HG02884 (cell line): ENCODE measurements around the gene FAR1.
A peak's percentile ranks its signal among the peaks of the same experiment; 100 is the strongest.
"Not testable (repeated sequence)": the region's sequence is repeated elsewhere in the genome, so short reads cannot be mapped to it uniquely, and the experiment has no call there.

Source experiments
- ATAC-seq: cut with Tn5 transposase; IDR thresholded peaks from one replicate; pipeline ENCODE4 v1.9.1; 2021; ENCODE audit warnings: mild to moderate bottlenecking, moderate library complexity; ENCODE audit not compliant: unreplicated experiment

The FAR1 gene, protein sequence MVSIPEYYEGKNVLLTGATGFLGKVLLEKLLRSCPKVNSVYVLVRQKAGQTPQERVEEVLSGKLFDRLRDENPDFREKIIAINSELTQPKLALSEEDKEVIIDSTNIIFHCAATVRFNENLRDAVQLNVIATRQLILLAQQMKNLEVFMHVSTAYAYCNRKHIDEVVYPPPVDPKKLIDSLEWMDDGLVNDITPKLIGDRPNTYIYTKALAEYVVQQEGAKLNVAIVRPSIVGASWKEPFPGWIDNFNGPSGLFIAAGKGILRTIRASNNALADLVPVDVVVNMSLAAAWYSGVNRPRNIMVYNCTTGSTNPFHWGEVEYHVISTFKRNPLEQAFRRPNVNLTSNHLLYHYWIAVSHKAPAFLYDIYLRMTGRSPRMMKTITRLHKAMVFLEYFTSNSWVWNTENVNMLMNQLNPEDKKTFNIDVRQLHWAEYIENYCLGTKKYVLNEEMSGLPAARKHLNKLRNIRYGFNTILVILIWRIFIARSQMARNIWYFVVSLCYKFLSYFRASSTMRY

DNA sequence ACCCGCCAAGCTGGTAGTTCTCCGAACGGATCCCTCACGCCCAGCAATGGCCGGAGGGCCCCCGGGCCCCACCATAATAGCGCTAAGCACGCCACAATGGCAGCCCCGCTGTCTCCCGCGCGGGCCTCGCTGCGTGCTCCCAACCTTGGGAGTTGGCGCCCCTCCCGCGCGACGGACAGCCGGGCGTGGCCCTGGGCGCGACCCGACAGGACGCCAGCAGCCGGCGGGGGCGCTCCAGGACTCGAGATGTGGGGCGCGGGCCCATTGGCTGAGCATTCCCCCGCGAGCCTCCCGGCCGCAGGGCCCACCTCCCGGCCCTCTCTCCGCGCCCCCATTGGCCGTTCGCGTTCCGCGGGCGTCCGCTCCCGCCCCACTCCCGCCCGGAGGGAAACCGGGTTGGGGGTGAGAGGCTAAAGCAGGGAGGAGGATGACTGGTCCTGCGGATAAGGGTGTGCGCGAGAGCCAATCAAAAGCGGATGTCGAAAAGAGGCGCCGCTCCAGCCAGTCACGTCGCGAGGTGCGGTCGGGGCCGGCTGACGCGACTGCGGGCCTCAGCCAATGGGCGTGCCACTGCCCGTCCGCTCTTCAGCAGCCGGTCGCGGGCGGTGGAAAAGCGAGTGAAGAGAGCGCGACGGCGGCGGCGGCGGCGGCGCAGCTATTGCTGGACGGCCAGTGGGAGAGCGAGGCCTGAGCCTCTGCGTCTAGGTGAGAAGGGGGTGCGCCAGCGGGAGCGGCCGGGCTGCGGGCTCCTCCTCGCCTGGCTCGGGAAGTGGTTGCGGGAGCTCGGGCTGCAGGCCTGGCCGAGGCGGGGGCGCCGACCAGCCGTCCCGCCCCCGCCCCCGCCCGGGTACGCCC is at the start of gene FAR1:
Gene FAR1, plus strand, starts transcription at position 567 of the 855 bp plus-strand sequence. CDS start 26,098 bp downstream, outside the sequence.
- ATAC-seq = peak; percentile 89

DNA sequence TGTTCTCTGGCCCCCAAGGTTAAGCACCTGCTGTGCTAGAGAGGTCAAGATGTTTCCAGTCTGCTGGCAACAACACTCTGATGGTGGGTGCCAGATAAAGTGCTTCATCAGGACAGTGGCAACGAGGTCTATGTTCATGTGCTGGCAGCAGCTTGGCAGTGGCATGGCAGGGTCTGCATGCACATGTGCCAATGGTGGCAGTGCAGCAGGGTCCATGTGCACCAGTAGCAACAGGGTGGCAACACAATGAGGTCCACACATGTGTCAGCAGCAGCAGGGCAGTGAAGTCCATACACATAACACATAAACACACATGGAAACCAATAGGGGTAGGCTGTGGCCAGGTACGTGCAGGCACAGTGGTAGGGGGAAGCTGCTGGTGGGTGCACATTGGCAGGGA is 48.4 kb upstream of the FAR1 start:
- ATAC-seq = no peak

DNA sequence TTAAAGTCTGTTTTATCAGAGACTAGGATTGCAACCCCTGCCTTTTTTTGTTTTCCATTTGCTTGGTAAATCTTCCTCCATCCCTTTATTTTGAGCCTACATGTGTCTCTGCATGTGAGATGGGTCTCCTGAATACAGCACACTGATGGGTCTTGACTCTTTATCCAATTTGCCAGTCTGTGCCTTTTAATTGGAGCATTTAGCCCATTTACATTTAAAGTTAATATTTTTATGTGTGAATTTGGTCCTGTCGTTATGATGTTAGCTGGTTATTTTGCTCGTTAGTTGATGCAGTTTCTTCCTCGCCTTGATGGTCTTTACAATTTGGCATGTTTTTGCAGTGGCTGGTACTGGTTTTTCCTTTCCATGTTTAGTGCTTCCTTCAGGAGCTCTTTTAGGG is 41.6 kb upstream of the FAR1 start:
- ATAC-seq = not testable (repeated sequence)

DNA sequence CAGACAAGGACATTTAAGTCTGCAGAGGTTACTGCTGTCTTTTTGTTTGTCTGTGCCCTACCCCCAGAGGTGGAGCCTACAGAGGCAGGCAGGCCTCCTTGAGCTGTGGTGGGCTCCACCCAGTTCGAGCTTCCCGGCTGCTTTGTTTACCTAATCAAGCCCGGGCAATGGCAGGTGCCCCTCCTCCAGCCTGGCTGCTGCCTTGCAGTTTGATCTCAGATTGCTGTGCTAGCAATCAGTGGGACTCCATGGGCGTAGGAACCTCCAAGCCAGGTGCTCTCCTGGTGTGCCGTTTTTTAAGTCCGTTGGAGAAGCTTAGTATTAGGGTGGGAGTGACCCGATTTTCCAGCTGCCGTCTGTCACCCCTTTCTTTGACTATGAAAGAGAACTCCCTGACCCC is 39.8 kb upstream of the FAR1 start:
- ATAC-seq = not testable (repeated sequence)

DNA sequence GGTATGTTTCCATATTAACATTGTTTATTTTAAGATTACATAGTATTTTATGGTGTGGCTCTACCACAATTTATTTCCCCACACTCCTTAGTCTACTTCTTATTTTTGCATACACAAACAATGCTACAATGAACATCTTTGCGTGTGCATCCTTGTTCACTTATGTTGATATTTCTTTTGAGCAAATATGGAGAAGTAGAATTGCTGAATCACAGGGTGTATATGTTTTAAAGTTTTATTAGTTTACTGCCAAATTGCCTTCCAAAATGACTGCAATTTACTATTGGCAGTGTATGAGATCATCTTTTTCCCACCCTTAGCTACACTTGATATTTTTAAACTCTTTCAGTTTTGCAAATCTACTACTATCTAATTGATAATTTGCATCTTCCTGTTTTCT is 38.7 kb upstream of the FAR1 start:
- no peak for ATAC-seq

DNA sequence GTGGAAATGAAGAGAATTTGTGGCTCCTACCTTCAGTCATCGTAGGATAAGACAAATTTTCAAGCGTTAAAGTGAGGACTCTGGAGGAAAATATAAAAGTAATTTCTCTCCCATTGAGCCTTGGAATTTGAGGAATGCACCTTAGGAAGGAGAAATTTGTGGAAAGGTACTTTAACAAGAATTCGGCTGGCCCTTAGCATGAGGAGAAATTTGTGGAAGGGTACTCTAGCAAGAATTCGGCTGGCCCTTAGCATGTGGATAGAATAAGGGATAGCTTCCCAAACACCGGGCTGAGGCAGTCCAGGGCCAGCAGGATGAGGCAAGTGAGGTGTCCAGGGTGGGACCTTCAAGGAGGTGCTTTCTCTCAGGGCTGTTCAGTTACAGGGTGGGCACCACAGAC is 33.2 kb upstream of the FAR1 start:
- ATAC-seq = no peak

DNA sequence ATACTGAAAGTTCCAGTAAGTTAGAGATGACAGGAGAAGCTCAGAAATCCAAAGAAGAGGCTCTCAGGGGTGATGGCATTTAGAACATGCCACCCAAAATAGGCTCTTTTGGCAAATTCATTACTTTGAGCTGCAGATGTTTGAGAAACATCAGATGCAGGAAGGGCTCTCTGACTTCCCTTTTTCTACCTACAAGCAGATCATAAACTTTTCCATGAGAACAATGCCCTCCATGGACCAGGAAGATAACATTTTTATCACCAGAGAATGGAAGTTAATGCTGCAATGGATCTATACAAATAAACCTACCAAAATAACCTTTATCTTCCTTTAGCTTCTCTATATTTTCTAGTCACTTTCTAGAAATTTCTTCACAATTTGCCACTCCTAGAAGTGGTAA is 32.7 kb upstream of the FAR1 start:
- ATAC-seq = no peak

DNA sequence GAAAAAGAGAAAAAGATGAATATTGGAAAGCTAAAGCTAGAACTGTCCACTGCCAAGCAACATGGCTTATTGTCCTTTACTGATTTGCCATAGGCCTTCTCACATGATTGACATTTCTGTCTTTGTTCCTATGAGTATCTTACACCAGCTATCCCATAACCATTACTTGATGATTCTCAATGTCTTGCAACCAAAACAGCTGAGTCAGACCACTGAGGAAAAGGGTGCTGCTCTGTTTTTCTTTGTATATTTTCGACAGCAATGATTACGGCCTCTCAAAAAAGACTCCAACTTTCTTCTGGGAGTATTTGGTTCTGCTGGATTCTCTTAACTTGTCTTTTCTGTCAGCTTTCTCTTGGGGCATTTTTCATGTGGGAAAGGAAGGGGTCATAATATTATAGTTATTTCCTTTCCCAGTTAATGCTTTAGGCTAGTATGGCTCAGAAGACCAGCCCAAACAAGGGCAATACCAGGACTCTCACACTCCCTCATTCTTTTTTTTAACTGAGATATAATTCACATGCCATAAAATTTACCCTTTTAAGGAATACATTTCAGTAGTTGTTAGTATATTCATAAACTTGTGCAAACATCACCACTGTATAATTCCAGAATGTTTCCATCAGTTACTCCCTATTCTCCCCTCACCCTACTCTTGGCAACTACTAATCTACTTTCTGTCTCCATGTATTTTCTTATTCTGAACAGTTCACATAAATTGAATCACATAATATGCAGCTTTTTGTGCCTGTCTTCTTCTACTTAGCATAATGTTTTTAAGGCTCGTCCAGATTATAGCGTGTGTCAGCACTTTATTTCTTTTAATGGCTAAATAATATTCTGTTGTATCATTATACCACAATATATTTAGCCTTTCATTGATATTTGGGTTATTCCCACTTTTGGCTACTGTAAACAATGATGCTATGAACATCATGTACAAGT is 31.1 kb upstream of the FAR1 start:
- no peak for ATAC-seq

DNA sequence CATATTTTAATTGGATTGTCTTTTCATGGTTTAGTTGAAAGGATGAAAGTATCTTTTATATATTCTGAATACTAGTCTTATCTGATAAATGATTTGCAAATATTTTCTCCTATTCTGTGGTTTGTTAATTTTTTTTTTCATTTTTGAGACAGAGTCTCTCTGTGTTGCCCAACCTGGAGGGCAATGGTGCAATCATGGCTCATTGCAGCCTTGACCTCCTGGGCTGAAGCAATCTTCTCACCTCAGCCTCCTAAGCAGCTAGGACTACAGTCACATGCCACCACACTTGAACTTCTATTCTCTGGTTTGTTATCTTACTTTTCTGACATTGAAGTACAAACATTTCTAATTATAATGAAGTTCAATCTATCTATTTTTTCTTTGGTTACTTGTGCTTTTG is 30.0 kb upstream of the FAR1 start:
- ATAC-seq = no peak

DNA sequence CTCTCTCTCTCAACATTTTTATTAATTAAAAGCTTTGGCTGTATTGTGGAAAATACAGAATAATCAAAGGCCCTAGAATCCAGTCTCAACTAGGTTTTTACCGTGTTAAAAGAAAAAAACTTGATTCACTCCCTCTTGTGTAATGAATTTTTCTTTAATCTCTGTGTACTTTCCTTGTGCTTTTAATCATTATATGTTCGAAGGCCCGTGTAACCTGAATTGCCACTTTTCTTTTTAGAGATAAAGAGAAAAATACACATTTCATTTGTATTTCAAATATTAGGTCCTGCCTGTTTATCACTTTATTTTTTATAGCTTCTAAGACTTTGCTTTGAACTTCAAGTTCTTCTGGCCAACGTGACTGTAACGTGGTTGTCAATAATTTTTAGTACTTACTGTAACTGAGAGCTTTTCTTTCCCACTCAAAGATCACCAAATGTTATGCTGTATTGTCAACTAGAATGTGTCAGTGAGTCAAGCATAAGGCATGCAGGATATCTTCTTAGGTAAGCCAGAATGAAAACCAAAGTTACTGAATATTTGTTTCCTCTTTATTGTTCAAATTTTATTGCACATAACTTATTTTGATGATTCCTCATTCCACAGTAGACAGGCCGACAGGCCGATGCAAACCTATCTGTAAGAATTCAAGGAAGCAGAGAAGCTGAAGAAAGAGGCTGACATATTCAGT is 23.3 kb upstream of the FAR1 start:
- no peak for ATAC-seq

DNA sequence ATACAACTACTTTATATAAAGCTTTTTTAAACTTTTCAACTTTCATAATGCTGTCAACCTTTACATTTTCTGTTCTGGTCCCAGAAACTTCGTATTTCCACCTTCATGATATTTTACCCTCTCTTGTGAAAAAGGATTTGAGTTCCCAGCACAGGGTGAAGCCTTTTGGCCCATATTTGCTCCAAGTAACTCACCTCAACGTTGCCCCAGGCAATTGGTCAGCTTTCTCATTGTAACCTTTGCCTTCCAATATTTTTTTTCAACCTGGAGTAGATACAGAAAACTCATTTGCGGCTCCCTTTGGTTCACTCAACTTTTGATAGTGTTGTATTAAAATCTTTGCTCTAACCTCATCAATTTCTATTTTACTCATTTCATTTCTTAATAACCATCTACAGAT is 21.1 kb upstream of the FAR1 start:
- ATAC-seq = no peak

DNA sequence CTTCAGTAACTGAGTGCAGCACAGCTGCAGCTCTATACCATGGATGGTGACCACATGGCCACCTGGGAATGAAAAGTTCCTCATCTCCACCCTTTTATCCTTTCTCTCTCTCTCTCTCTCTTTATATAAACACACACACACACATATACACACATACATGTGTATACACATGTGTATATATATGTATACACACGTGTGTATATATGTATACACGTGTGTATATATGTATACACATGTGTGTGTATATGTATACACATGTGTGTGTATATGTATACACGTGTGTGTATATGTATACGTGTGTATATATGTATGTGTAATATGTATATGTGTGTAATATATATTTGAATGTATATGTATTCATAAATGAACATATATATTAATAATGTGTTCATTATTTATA is 18.8 kb upstream of the FAR1 start:
- ATAC-seq = no peak

DNA sequence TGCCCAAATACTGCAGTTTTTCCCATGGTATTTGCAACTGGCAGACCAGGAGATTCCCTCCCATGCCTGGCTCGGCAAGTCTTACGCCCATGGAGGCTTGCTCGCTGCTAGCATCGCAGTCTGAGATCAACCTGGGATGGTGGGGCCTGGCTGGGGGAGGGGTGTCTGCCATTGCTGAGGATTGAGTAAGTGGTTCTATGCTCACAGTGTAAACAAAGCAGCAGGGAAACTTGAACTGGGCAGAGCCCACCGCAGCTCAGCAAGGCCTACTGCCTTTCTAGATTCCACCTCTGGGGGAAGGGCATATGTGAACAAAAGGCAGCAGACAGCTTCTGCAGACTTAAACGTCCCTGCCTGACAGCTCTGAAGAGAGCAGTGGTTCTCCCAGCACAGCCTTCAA is 17.0 kb upstream of the FAR1 start:
- not testable (repeated sequence) for ATAC-seq

DNA sequence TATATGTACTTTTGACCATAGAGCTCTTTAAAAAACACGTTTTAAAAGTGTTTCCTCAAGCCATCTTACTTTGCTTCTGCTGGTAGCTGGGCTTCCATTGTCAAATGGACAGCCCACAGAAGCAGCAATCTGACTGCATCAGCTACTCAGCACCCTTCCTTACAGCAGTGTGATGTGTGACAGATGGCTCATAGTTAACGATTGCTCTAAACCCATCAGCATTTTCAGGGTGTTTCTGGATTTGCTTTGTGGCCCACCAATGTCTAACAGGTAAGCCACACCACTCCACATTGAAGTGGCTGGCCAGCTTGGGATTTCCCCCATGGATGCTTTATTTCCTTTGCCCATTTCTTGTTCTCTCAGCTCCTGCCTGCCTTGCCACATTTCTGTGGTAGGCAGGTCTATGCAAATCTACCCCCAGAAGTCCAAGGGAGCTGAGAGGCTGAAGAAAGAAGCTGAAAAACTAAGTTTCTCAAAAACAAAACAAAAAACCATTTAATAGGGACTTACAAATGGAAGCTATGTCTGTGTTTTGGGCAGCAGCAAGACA is 7.3 kb upstream of the FAR1 start:
- ATAC-seq = no peak

DNA sequence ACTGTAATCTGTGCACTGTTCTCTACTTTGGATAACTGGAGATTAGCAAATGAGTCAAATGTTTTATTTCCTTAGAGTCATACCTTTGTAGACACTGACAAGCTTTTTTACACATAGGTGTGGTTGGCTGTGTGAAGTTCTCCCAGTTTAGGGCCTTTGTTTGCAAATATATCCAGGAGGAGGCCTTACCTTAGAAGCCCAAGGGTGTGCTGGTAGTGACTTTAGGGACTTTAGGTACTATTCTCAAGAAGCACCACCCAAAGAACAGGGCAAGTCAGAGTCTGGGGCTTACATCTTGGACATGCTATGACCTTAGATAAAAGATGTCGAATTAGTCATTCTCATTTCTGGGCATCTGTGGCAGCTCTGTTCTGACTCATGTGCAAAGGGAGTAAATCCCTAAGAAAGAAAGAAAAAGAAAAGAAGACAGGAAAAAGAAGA is 4.8 kb upstream of the FAR1 start:
- ATAC-seq = no peak

DNA sequence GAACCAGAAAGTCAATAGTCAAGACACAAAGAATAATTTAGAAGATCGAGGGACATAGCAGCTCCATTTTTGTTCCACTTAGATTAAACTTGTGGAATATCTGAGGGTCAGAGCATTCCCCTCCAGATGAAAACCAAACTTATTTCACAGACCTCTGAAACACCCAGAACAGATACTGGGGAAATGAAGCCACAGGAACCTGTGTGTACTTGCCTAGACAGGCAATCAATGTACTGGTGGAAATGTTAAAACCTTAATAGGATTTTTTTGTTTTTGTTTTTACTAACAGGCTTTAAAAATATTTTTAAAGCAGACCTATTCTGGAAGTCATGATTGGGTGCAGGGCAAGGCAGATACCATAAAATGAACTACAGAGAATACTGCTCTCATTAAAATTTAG is 4.1 kb upstream of the FAR1 start:
- ATAC-seq = no peak

DNA sequence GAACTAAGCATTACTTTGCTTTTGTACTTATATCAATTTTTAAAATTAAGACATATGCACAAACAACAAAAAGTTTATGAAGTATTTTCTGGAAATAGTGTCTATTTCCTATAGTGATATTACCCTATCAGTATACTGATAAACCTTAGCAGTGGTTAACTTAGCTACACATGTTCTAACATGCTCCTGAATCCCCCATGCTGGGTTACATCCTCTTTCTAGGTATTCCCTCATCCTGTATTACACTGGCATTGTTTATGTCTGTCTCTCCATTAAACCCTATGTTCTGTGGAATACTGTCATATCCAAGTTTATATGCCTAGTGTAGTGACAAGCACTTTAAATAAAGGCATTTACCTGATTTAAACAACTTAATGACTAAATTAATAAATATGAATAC is 1.8 kb upstream of the FAR1 start:
- no peak for ATAC-seq

DNA sequence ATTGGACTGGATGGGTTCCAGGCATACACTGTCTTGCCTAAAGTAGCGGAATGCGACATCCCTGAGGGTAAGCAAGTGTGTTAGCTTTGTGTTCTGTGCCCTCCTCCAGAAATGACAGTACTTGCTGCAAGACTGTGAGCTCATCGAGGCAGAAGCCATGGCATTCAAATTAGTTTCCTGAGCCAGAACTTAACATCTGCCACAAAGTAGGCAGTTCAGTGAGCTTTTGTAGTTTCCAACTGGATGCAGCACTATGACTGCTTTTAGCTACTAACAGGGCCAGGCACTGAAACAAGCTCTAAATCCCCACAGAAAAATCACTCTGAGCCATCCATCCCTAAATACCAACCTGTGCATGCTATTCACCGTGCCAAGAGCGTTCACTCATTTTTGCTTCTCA is 1.2 kb upstream of the FAR1 start:
- no peak for ATAC-seq

DNA sequence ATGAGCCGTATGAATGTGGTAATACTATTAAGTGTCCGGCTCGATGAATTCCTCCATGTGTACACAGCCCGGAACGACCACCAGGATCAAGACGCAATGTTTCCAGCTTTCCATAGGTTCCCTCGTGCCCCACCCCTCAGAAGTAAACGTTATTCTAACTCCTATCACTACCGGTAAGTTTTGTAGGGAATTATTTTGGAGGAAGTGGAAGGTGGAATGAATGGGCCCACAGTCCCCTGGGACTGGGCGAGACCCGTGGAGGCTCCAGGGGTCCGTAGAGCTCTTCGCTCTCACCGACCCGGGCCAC is 720 bp upstream of the FAR1 start:
- ATAC-seq = no peak

DNA sequence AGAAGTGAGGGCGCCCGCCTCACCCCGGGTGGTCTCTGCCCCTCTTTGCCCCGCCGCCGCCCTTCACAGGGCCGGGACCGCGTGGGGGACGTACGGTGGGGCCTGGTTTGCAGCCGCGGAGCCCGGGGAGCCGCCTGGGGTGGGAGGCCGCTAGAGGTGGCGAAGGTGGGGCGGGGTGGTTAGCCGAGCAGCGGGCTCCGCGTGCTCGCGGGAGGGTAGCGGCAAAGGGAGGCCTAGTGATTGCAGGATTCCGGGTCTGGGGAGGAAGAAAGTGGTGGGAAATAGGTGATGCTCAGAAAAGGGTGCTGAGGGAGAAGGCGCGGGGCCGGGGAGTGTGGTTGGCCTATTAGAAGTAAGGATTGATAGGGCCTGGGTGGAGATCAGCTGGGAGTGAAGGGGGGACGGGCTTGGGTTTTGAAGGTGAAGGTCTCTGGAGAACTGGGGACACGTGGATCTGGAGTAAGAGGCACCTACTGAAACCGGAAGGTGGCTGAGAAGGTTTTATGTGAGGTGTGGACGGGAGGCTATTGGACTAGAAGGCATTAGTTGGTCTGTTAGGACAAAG is 571 bp downstream of the FAR1 start:
- ATAC-seq = peak; percentile 5
